CD14-positive monocyte (primary cell): Measurements from ENCODE around the gene NCOA4. TPM values are rescaled to one million over a fixed set of nuclear protein-coding genes. Genes with fewer than 3 reads are reported as not detected.
"Not testable (repeated sequence)": the region's sequence is repeated elsewhere in the genome, so short reads cannot be mapped to it uniquely, and the experiment has no call there.

Source experiments
- DNase-seq, 3 donors: peaks; one replicate each; pipeline ENCODE4 v3.0.0-alpha.2; 2011 to 2022
- H2AFZ ChIP-seq: 2 replicates; pipeline ENCODE4 v1.6.0; 2012; ENCODE audit warnings: mild to moderate bottlenecking, low read depth, low read length, inconsistent platforms; ENCODE audit not compliant: insufficient read depth, poor library complexity, severe bottlenecking
- H3K27ac ChIP-seq, 2 donors: 1 replicate in 1 of 2; 2 replicates in 1 of 2; pipeline ENCODE4 v1.5.1; 2012 to 2013; ENCODE audit warnings: low read length in 2 of 2, control low read depth in 1 of 2, inconsistent platforms in 1 of 2, low read depth in 1 of 2, mild to moderate bottlenecking in 1 of 2
- H3K27me3 ChIP-seq, 2 donors: one replicate each; pipeline versions ENCODE4 v1.6.0 to v1.6.1; 2011 to 2013; ENCODE audit warnings: low read length in 2 of 2; ENCODE audit not compliant: control insufficient read depth in 2 of 2, insufficient read depth in 2 of 2
- H3K36me3 ChIP-seq, 2 donors: replicated peaks in 1 of 2; 1 replicate in 1 of 2; 2 replicates in 1 of 2; pipeline versions ENCODE4 v1.5.1 to v1.6.1; 2012 to 2013; ENCODE audit warnings: low read length in 2 of 2, control low read depth in 1 of 2, inconsistent platforms in 1 of 2, mild to moderate bottlenecking in 1 of 2; ENCODE audit not compliant: insufficient read depth in 2 of 2, control insufficient read depth in 1 of 2
- H3K4me1 ChIP-seq, 2 donors: 1 replicate in 1 of 2; 2 replicates in 1 of 2; pipeline versions ENCODE4 v1.5.1 to v1.6.1; 2012 to 2013; ENCODE audit warnings: low read length in 2 of 2, control low read depth in 1 of 2, inconsistent platforms in 1 of 2, mild to moderate bottlenecking in 1 of 2, moderate library complexity in 1 of 2; ENCODE audit not compliant: insufficient read depth in 2 of 2, control insufficient read depth in 1 of 2
- H3K4me2 ChIP-seq: replicated peaks from 2 replicates; pipeline ENCODE3; 2012; ENCODE audit warnings: low read length, moderate library complexity, mild to moderate bottlenecking; ENCODE audit not compliant: poor library complexity, severe bottlenecking; ENCODE audit errors: extremely low read depth
- H3K4me3 ChIP-seq, 3 experiments: fragments of 200-600 bp in 1 of 3; sonication (generic) in 1 of 3; replicated peaks in 1 of 3; 1 replicate in 2 of 3; 2 replicates in 1 of 3; pipeline ENCODE4 v1.5.1; 2011 to 2013; ENCODE audit warnings: low read length in 3 of 3, mild to moderate bottlenecking in 3 of 3, control low read depth in 2 of 3, low read depth in 2 of 3, inconsistent platforms in 1 of 3, moderate library complexity in 1 of 3
- H3K79me2 ChIP-seq: 2 replicates; pipeline ENCODE4 v1.6.0; 2012; ENCODE audit warnings: mild to moderate bottlenecking, control low read depth, inconsistent platforms, low read length, moderate library complexity; ENCODE audit not compliant: insufficient read depth
- H3K9ac ChIP-seq: 2 replicates; pipeline ENCODE4 v1.6.0; 2017; ENCODE audit warnings: low read length, mild to moderate bottlenecking; ENCODE audit not compliant: insufficient read depth, poor library complexity, severe bottlenecking
- H3K9me3 ChIP-seq, 2 donors: replicated peaks in 1 of 2; 1 replicate in 1 of 2; 2 replicates in 1 of 2; pipeline versions ENCODE4 v1.5.1 to v1.6.1; 2012 to 2013; ENCODE audit warnings: low read length in 2 of 2, control low read depth in 1 of 2; ENCODE audit not compliant: control insufficient read depth in 1 of 2, insufficient read depth in 1 of 2
- H4K20me1 ChIP-seq: 2 replicates; pipeline ENCODE4 v1.6.0; 2012; ENCODE audit warnings: mild to moderate bottlenecking, low read length, control low read depth, moderate library complexity; ENCODE audit not compliant: insufficient read depth
- H3K27ac Mint-ChIP-seq, 7 donors: one replicate each; pipeline ENCODE4 v1.8.0; 2020; ENCODE audit warnings: mild to moderate bottlenecking in 7 of 7, mixed read lengths in 7 of 7, moderate library complexity in 6 of 7, inconsistent platforms in 2 of 7
- H3K27me3 Mint-ChIP-seq, 3 donors: one replicate each; pipeline ENCODE4 v1.8.0; 2021 to 2022; ENCODE audit warnings: low read depth in 3 of 3, mild to moderate bottlenecking in 3 of 3, mixed read lengths in 3 of 3, moderate library complexity in 3 of 3, inconsistent platforms in 1 of 3
- H3K36me3 Mint-ChIP-seq, 2 donors: one replicate each; pipeline ENCODE4 v1.8.0; 2020; ENCODE audit warnings: mixed read lengths in 2 of 2, inconsistent platforms in 1 of 2, mild to moderate bottlenecking in 1 of 2
- H3K4me1 Mint-ChIP-seq: one replicate; pipeline ENCODE4 v1.8.0; 2020; ENCODE audit warnings: mild to moderate bottlenecking, mixed read lengths
- H3K4me3 Mint-ChIP-seq, 2 donors: one replicate each; pipeline ENCODE4 v1.8.0; 2020; ENCODE audit warnings: mild to moderate bottlenecking in 2 of 2, mixed read lengths in 2 of 2, moderate library complexity in 1 of 2
- H3K9me3 Mint-ChIP-seq, 7 donors: one replicate each; pipeline ENCODE4 v1.8.0; 2020 to 2022; ENCODE audit warnings: mixed read lengths in 7 of 7, mild to moderate bottlenecking in 6 of 7, moderate library complexity in 6 of 7, inconsistent platforms in 2 of 7
- WGBS: methylation state at CpG from one replicate; pipeline ENCODE4 v1.1.5; 2013; ENCODE audit warnings: missing lambda C conversion rate; ENCODE audit not compliant: insufficient coverage; 5-methylcytosine and 5-hydroxymethylcytosine counted together
- intact Hi-C, 2 donors: fragments of 100-400 bp; cut with micrococcal nuclease; formaldehyde crosslinking; loops; one replicate each; pipeline versions ENCODE4 v1.15.0 to v1.15.1; 2023
- polyA plus RNA-seq, 3 donors: library from polyadenylated mRNA; depleted of rRNA in 1 of 3; unstranded in 2 of 3; stranded (reverse) in 1 of 3; fragments of 300-500 nt in 2 of 3; fragments of >200 nt in 1 of 3; fragmentation: Illumina TruSeq in 2 of 3; gene quantifications; 1 replicate in 2 of 3; 2 replicates in 1 of 3; pipeline ENCODE4 v1.2.3, GENCODE V29; 2012 to 2021

Gene NCOA4
- polyA plus RNA-seq, 3 donors: 161 to 853 (median 784) TPM

- H3K4me2 ChIP-seq, H3K36me3 ChIP-seq, H3K9me3 ChIP-seq, DNase-seq, H3K9ac ChIP-seq, H3K36me3 Mint-ChIP-seq, H4K20me1 ChIP-seq, H3K27me3 Mint-ChIP-seq, H2AFZ ChIP-seq, H3K27me3 ChIP-seq, H3K27ac ChIP-seq, H3K9me3 Mint-ChIP-seq: not testable (repeated sequence)
- Histone ChIP-seq H3K4me1 (peaks cover 18 to 23% of the 10 kb centered on the region in 2 donors), H3K4me3 (peak overlapping the region in 1 of 3 experiments; percentile 82), H3K79me2 (peaks cover 56% of the 10 kb centered on the region)
- Mint-ChIP-seq H3K4me1 (peaks cover 33% of the 10 kb centered on the region), H3K4me3 (peak overlapping the region in 1 of 2 donors; percentile 53), H3K27ac (peak overlapping the region in 1 of 7 donors; percentile 54)
- 62% methylated on average over 13 of the region's 14 CpGs for WGBS
- intact Hi-C loops: loop anchor here in 1 of 2 donors (5.0 kb wide), 1 partner anchor 61 kb away; the partner anchor contains the start of gene NCOA4
These were observed 59.4 kb downstream of the NCOA4 start for GRCh38 chr10:45971019-45971418.

DNA sequence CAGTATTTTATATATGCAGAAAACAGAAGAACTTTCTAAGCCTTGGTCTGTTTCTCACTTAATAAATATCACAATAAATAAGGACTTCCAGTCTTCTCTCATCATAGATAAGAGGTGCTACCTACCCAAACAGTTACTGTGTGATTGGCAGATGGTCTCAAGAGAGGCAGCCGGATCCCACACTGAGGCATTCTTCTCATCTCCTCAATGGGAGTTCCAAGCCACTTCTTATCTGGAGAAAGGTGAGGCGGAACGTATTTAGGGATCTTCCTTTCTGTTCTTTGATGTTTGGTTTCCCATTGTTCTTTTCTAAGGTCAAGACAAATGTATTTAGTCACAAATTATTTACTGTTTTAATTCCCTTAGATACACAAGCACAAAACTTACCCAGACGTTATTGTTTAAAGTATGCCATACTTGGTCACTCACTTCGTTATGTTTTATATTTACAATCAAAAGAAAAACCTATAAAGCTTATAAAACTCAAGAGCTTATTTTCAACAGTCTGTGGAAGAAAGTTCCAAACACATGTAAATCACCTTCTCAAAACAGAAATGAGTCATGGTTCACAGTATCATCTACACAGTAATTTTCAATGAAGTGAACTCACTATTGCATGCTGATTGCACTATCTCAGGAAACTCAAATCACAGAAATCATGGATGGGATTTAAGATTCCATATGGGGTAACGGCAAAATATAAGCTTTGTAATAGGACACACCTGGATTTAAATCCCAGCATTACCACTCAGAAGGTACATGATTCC, 67.6 kb downstream of the NCOA4 start:
- intact Hi-C loops, H3K4me1 Mint-ChIP-seq: not testable (repeated sequence)

GRCh38 chr10:45957928-45958327, 72.5 kb downstream of the NCOA4 start:
- H3K4me2 ChIP-seq, H3K4me1 Mint-ChIP-seq, H4K20me1 ChIP-seq, H3K4me1 ChIP-seq, H3K27me3 Mint-ChIP-seq, H3K27me3 ChIP-seq, H3K9ac ChIP-seq, H3K4me3 ChIP-seq, H3K27ac ChIP-seq, H3K9me3 Mint-ChIP-seq, H3K9me3 ChIP-seq, DNase-seq, H3K4me3 Mint-ChIP-seq, intact Hi-C loops, H2AFZ ChIP-seq, H3K79me2 ChIP-seq: not testable (repeated sequence)
- 100% methylated on average over 1 of the region's 6 CpGs for WGBS
- peaks cover 1 to 10% of the 10 kb centered on the region in 2 donors for H3K36me3 ChIP-seq
- Mint-ChIP-seq H3K36me3 (peaks cover 15 to 34% of the 10 kb centered on the region in 2 donors), H3K27ac (peak overlapping the region in 1 of 7 donors; percentile 66)

More for the DNA sequence above, 67.6 kb downstream of the NCOA4 start:
- not testable (repeated sequence) for H3K27ac Mint-ChIP-seq, H2AFZ ChIP-seq, H3K9ac ChIP-seq, H3K27me3 ChIP-seq, H3K4me1 ChIP-seq, H3K9me3 Mint-ChIP-seq, H3K79me2 ChIP-seq, DNase-seq, H3K4me3 Mint-ChIP-seq, H3K27me3 Mint-ChIP-seq, H3K4me3 ChIP-seq, H3K4me2 ChIP-seq, H4K20me1 ChIP-seq, H3K27ac ChIP-seq, H3K9me3 ChIP-seq
- peaks cover 10 to 25% of the 10 kb centered on the region in 2 donors for H3K36me3 Mint-ChIP-seq
- H3K36me3 ChIP-seq: peaks cover 0 to 13% of the 10 kb centered on the region in 2 donors
- WGBS: no CpG with 5 or more reads among the region's 6 CpGs

DNA sequence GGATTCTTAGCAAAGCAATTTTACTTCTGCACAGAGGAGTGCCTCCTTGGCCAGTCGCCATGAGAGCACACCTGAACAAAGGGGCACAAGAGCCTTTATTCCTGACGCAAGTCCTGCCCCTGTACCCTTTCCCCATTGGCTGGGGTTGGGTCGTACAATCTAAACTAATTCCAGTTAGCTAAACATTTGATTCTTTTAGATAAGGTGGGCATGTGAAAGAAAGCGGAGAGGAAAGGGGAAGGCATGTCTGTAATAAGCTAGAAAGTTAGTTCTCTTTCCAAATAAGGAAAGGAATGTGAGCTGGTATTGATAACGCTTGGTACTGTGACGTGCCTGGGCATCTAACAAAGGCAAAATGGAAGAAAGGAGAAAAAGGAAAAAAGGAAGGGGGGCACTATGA, 73.8 kb downstream of the NCOA4 start:
- H3K4me3 ChIP-seq, H3K9ac ChIP-seq, H3K27me3 Mint-ChIP-seq, H3K4me2 ChIP-seq, H3K27ac Mint-ChIP-seq, H3K9me3 Mint-ChIP-seq, H4K20me1 ChIP-seq, DNase-seq, H3K9me3 ChIP-seq, H3K4me1 ChIP-seq, H3K79me2 ChIP-seq, H3K4me1 Mint-ChIP-seq, H3K27me3 ChIP-seq, intact Hi-C loops, H3K4me3 Mint-ChIP-seq, H2AFZ ChIP-seq, H3K27ac ChIP-seq: not testable (repeated sequence)
- H3K36me3 ChIP-seq: peaks cover 5 to 14% of the 10 kb centered on the region in 2 donors
- WGBS: no CpG with 5 or more reads among the region's 6 CpGs
- peaks cover 17 to 34% of the 10 kb centered on the region in 2 donors for H3K36me3 Mint-ChIP-seq
